ENCODE measurements around the gene FAM9C.
"Not testable (repeated sequence)": the region's sequence is repeated elsewhere in the genome, so short reads cannot be mapped to it uniquely, and the experiment has no call there.

FAM9C gene

GRCh38 chrX:13088156-13088487 lies 43.7 kb upstream of the FAM9C start:
- TF ChIP-seq CTCF (conservative IDR thresholded peaks at IDR 0.05; ENCODE audit: control insufficient read depth, insufficient read depth, low read depth, low read length), result no peak
- no peak overlapping the region for H3K4me3 ChIP-seq (ENCODE audit: control insufficient read depth, low read depth, low read length)
- DNase-seq (ENCODE audit: low read depth), result no peak

- no peak for DNase-seq (ENCODE audit: low read depth)
- no peak overlapping the region for H3K4me3 ChIP-seq (ENCODE audit: control insufficient read depth, low read depth, low read length)
- TF ChIP-seq CTCF (conservative IDR thresholded peaks at IDR 0.05; ENCODE audit: control insufficient read depth, insufficient read depth, low read depth, low read length), result no peak
These were observed 43.1 kb upstream of the FAM9C start for GRCh38 chrX:13087322-13088155.

GRCh38 chrX:13086793-13087321 lies 42.4 kb upstream of the FAM9C start:
- not testable (repeated sequence) for H3K4me3 ChIP-seq (ENCODE audit: control insufficient read depth, low read depth, low read length); DNase-seq (ENCODE audit: low read depth)

GRCh38 chrX:13086076-13086475 lies 41.7 kb upstream of the FAM9C start:
- no peak for DNase-seq (ENCODE audit: low read depth)
- TF ChIP-seq CTCF (conservative IDR thresholded peaks at IDR 0.05; ENCODE audit: control insufficient read depth, insufficient read depth, low read depth, low read length), result no peak
- no peak overlapping the region for H3K4me3 ChIP-seq (ENCODE audit: control insufficient read depth, low read depth, low read length)

GRCh38 chrX:13085526-13085925 lies 41.1 kb upstream of the FAM9C start:
- H3K4me3 ChIP-seq (ENCODE audit: control insufficient read depth, low read depth, low read length), result no peak overlapping the region
- no peak for DNase-seq (ENCODE audit: low read depth)
- no peak for TF ChIP-seq CTCF (conservative IDR thresholded peaks at IDR 0.05; ENCODE audit: control insufficient read depth, insufficient read depth, low read depth, low read length)

- no peak for TF ChIP-seq CTCF (conservative IDR thresholded peaks at IDR 0.05; ENCODE audit: control insufficient read depth, insufficient read depth, low read depth, low read length)
- DNase-seq (ENCODE audit: low read depth), result no peak
- H3K4me3 ChIP-seq (ENCODE audit: control insufficient read depth, low read depth, low read length), result no peak overlapping the region
These were observed 40.2 kb upstream of the FAM9C start for GRCh38 chrX:13084611-13085010.

- DNase-seq (ENCODE audit: low read depth); H3K4me3 ChIP-seq (ENCODE audit: control insufficient read depth, low read depth, low read length): not testable (repeated sequence)
These were observed 39.4 kb upstream of the FAM9C start for GRCh38 chrX:13083755-13084326.
